Mesodermal cell (in vitro differentiated cells): ENCODE results near the gene NTN1.

ENCODE experiments used
- H3K27ac ChIP-seq: 2 replicates; pipeline ENCODE4 v1.7.0; 2013; ENCODE audit warnings: mild to moderate bottlenecking, low read depth, low read length, moderate library complexity; ENCODE audit not compliant: severe bottlenecking
- H3K36me3 ChIP-seq: 2 replicates; pipeline ENCODE4 v1.7.1; 2013; ENCODE audit warnings: mild to moderate bottlenecking, low read length, moderate library complexity; ENCODE audit not compliant: control insufficient read depth, insufficient read depth
- H3K4me1 ChIP-seq: one replicate; pipeline ENCODE4 v1.7.1; 2013; ENCODE audit warnings: mild to moderate bottlenecking, low read length; ENCODE audit not compliant: insufficient read depth, control insufficient read depth, poor library complexity, severe bottlenecking
- H3K4me3 ChIP-seq: 2 replicates; pipeline ENCODE4 v1.7.0; 2013; ENCODE audit warnings: low read length, control low read depth, mild to moderate bottlenecking; ENCODE audit not compliant: insufficient read depth, poor library complexity, severe bottlenecking; ENCODE audit errors: extremely low read depth
- H3K9me3 ChIP-seq: 2 replicates; pipeline ENCODE4 v1.7.1; 2013; ENCODE audit warnings: mild to moderate bottlenecking, low read length, moderate library complexity; ENCODE audit not compliant: control insufficient read depth
- WGBS, 2 experiments: methylation state at CpG; one replicate each; pipeline ENCODE4 v1.1.5; 2013; ENCODE audit warnings: missing lambda C conversion rate in 2 of 2; ENCODE audit not compliant: insufficient coverage in 2 of 2; 5-methylcytosine and 5-hydroxymethylcytosine counted together

The NTN1 gene

DNA sequence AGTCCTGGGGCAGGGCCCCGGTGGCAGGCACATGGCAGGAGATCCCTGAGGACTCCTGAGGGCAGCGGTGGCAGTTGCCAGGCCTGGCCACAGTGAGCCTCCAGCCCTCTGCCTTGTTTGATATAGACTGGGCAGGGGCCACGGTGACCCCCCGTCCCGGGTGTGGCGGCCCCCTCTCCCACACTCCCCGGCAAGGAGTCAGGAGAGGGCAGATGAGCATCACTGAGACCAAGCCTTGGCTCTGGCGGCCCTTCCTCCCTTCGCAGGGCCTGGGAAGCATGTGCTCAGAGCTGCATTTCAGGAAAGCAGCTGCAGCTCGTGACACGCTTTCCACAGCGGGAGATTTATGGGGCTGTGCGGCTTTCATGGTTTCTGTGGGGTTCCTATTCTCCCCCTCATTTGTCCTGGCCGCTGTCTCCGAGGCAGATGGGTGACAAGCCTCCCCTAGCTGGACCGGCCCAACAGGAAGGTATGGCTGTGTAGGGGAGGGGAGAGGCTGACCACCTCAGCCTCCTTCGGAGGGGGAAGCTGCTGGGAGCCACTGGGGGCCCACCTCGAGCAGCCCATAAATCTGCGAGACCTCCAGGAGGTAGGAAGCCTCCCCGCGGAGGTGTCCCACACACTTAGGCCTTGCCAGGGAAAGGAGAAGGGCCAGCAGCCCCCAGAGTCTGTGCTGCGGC lies 211.4 kb downstream of the NTN1 start:
- Histone ChIP-seq H3K4me3 (no peak overlapping the region), H3K27ac (no peak overlapping the region), H3K4me1 (no peaks in the 10 kb centered on the region), H3K36me3 (no peaks in the 10 kb centered on the region), H3K9me3 (no peaks in the 10 kb centered on the region)
- 88 to 91% methylated on average over 7 to 15 of the region's 22 CpGs for WGBS, 2 experiments

DNA sequence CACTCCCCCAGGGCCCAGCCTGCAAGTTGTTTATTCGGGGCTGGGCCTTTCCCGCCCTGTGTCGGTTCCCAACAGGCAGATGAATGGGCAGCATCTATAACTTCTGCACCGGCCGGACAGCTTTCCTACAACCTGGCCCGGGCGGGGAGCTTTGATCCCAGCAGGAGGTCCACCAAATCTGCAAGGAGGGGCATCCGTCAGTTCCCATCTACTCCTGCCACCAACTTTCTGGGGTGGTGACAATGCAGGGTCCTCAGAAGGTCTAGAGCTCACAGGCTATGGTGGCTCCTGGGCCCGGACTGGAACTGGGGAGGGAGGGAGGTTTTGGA lies 211.9 kb downstream of the NTN1 start:
- H3K27ac ChIP-seq: no peak overlapping the region
- H3K9me3 ChIP-seq: no peaks in the 10 kb centered on the region
- H3K4me1 ChIP-seq: no peaks in the 10 kb centered on the region
- no peak overlapping the region for H3K4me3 ChIP-seq
- no peaks in the 10 kb centered on the region for H3K36me3 ChIP-seq
- 87 to 91% methylated on average over 6 to 9 of the region's 9 CpGs for WGBS, 2 experiments

DNA sequence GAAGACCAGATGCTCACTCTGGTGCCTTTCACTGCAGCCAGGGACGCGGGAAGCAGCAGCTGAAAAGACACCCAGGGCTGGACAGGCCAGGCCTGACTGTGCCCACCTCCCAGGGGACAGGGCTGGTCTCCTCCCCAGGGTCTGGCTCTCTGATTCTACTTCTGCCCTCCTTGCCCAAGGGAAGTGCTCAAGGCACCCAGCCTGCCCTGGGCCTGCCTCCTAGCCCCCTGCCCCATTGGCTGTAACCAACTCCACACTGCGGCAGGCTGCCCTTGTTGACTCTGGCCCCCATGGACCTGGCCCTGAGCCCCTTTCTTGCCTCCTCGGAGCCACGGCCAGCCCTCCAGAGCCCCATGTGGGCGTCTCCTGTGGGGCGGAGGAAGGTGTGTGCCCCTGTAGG lies 212.5 kb downstream of the NTN1 start:
- no peak overlapping the region for H3K27ac ChIP-seq
- no peaks in the 10 kb centered on the region for H3K4me1 ChIP-seq
- no peaks in the 10 kb centered on the region for H3K9me3 ChIP-seq
- WGBS, 2 experiments: 81 to 87% methylated on average over 4 of the region's 7 CpGs
- H3K36me3 ChIP-seq: no peaks in the 10 kb centered on the region
- H3K4me3 ChIP-seq: no peak overlapping the region

DNA sequence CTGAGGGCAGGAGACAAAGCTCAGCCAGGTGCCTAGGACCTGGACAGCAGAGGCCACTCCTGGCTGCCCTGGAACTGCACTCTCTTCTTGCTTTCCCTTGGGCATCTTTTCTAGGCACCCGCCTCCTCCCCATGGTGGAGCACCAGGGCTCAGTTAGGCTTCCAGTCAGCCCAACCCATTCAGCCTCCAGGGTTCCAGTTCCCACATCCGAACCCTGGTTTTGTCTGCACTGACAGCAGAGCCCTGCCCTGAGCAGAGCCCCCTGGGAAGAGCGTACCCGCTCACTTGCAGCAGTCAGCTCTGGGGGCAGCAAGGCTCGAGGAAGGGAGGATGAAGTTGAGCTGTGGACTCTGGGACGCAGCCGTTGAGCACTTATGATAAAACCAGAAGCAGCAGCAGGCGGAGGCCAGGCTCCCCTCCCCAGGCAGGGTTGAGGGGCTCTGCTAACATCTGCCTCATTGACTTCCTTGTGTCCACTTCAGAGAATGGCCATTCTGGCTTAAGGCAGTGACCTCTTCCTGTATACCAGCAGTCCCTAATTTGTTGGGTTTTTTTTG lies 213.2 kb downstream of the NTN1 start:
- H3K4me3 ChIP-seq: no peak overlapping the region
- H3K27ac ChIP-seq: no peak overlapping the region
- WGBS, 2 experiments: 88 to 92% methylated on average over 8 of the region's 8 CpGs
- no peaks in the 10 kb centered on the region for H3K36me3 ChIP-seq
- H3K9me3 ChIP-seq: no peaks in the 10 kb centered on the region
- H3K4me1 ChIP-seq: no peaks in the 10 kb centered on the region

DNA sequence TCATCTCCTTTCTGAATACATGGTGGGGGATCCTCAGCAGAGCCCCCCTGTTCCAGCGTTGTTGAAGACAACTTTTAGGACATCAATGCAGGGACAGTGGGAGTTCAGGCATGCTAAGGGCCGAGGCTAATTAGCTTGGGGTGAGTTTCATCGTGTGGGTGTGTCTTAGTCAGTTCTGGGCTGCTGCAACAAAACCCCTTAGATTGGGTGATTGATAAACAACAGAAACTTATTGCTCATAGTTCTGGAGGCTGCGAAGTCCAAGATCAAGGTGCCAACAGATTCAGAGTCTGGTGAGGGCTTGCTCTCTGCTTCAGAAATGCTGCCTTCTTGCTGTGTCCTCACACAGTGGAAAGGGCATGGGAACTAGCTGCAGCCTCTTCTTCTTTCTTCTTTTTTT lies 214.0 kb downstream of the NTN1 start:
- Histone ChIP-seq H3K4me1 (peaks cover 2% of the 10 kb centered on the region), H3K4me3 (no peak overlapping the region), H3K36me3 (no peaks in the 10 kb centered on the region), H3K9me3 (no peaks in the 10 kb centered on the region), H3K27ac (no peak overlapping the region)
- WGBS, 2 experiments: 86 to 100% methylated on average over 1 to 3 of the region's 4 CpGs

DNA sequence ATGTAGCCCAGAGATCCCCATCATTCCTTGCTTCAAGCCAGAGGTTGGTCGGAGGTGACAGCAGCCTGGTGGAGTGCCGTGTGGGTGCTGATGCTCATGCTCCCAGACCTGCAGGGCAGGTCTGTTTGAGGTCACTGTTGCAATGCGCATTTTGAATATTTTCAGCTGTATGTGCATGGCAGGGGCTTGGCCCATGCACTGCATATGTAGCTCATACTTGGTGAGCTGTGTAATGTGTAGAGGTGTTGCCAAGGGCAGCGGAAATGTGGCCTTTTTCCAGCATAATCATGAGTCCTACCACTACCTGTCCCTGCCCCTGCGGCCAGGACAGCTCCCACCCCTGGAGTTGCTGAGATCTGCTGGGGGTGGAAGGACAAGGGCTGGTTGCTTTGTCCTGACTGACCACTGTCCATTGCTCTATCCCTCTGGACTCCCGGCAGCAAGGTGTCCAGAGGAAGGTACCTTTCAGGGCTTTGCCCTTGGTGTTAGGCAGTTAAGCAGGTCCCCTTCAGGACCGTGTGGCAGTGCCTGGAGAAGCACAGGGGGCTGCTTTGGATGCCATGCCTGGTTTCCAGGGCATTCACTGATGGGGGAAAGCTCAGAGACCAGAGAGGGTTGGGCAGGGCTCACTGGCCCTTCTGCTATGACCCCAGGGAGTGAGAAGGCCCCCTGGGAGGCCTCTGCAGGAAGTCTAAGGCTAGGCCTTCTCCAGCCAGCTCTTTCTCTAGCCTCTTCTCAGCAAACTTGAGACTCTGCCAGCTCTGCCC lies 215.2 kb downstream of the NTN1 start:
- no peaks in the 10 kb centered on the region for H3K9me3 ChIP-seq
- no peak overlapping the region for H3K27ac ChIP-seq
- H3K4me3 ChIP-seq: no peak overlapping the region
- no peaks in the 10 kb centered on the region for H3K36me3 ChIP-seq
- 85 to 86% methylated on average over 5 to 6 of the region's 7 CpGs for WGBS, 2 experiments
- peaks cover 10% of the 10 kb centered on the region for H3K4me1 ChIP-seq

DNA sequence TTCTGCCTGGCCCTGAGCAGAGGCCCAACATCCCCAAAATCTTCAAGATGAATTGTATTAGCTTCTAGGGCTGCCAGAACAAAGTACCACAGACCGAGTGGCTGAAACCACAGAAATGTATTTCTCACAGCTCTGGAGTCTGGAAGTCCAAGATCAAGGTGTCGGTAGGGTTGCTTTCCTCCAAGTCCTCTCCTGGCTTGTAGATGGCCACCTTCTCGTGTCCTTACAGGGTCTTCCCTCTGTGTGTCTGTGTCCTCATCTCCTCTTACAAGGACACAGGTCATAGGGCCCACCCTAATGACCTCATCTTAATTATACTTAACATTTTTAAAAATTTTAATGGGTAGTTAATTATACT lies 215.7 kb downstream of the NTN1 start:
- H3K27ac ChIP-seq: no peak overlapping the region
- WGBS, 2 experiments: 91 to 94% methylated on average over 2 of the region's 3 CpGs
- no peaks in the 10 kb centered on the region for H3K9me3 ChIP-seq
- no peak overlapping the region for H3K4me3 ChIP-seq
- peaks cover 10% of the 10 kb centered on the region for H3K4me1 ChIP-seq
- no peaks in the 10 kb centered on the region for H3K36me3 ChIP-seq

DNA sequence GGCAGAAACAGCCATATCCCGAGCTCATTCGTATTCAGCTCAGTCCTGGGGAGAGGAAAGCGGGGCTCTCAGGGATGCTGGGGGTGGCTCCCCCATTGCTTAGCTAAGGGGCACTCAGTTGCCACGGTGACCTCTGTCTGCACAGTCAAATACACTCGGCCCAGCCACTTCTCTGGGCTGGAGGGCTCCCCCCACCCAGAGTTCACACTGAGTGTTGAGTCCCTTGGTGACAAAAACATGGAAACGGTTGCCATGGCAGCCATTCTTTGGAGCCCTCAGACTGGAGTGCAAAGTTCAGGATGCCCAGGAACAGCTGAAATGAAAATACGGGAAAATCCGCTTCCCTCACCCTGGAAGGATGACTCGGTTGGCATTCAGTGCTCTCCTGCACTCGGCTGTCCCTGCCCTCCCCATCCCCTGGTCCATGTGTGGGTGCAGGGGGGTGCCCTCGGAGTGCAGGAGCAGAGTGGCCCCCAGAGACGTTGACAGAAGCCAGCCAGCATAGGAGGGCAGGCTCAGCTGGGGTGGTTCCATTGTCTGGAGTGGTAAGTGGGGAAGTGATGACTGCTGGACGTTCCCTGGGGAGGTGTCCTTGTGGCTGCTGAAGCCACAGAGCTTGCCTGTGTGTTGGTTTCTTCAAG lies 216.5 kb downstream of the NTN1 start:
- 83 to 93% methylated on average over 10 to 11 of the region's 13 CpGs for WGBS, 2 experiments
- Histone ChIP-seq H3K36me3 (no peaks in the 10 kb centered on the region), H3K4me1 (peaks cover 10% of the 10 kb centered on the region), H3K27ac (no peak overlapping the region), H3K4me3 (no peak overlapping the region), H3K9me3 (no peaks in the 10 kb centered on the region)

DNA sequence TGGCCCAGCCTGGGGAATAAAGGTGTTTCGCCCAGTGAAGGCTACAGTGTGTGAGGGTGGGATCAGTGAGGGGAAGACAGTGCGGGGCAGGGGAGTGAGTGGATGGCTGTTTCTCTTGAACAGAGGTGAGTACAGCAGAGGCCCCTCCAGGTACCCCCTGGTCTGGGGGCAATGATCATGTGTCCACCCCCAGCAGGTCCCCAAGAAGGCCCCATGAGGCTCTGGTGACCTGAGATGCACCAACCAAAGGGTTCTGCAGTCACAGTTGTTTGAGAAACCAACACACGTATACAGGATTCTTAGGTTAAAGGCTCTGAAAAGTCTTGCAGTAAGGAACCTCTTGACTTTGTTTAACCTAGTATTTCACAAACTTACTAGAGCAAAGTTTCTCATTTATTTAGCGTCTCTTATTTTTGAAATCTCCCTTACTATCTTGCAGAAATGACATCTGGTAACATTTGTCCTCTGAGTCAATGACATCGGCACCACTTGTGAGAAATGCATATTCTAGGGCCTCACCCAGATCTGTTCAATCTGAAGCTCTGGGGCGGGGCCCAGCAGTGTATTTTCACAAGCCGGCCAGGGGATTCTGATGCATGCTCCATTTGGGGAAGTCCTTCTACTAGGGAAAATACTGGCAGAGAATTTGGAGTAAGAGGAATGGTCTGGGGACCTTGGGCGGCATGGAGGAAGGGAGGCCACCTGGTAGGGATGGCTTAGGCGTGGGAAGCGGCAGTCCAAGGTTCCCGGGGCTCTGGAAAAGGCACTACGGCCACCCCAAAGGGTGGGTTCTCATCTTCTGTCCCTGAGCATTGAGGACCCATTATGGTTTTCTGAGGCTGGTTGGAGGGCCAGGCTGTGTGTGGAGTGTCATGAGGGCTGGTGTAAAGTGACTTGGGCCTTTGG lies 217.3 kb downstream of the NTN1 start:
- peaks cover 10% of the 10 kb centered on the region for H3K4me1 ChIP-seq
- no peaks in the 10 kb centered on the region for H3K36me3 ChIP-seq
- no peaks in the 10 kb centered on the region for H3K9me3 ChIP-seq
- H3K4me3 ChIP-seq: no peak overlapping the region
- WGBS, 2 experiments: 88 to 94% methylated on average over 11 to 12 of the region's 12 CpGs
- no peak overlapping the region for H3K27ac ChIP-seq

DNA sequence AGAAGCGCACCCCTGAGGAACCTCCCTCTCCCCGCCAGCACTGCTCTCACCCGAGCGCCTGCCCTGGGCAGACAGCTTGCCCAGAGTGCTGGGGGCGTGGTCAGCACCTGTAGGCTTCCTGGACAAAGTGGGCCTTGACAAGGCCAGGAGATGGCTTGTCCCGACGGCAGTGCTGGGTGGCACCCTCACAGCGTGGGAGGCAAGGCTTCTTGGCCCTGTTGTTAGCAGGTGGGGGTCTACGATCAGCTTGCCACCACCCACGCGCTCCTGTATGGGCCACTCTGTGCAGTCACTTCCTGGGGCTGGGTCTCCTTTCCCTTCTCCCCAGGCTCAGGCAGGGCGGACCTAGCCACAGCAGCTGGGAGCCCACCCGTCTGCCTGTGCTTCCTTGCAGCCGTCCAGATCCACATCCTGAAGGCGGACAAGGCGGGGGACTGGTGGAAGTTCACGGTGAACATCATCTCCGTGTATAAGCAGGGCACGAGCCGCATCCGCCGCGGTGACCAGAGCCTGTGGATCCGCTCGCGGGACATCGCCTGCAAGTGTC lies 218.0 kb downstream of the NTN1 start:
- H3K9me3 ChIP-seq: no peaks in the 10 kb centered on the region
- H3K27ac ChIP-seq: no peak overlapping the region

More for the DNA sequence above, 218.0 kb downstream of the NTN1 start:
- WGBS, 2 experiments: 46 to 51% methylated on average over 24 of the region's 27 CpGs
- H3K4me1 ChIP-seq: peaks cover 10% of the 10 kb centered on the region
- H3K36me3 ChIP-seq: no peaks in the 10 kb centered on the region
- peak overlapping the region; percentile 12 for H3K4me3 ChIP-seq
